Mesenchymal stem cell (in vitro differentiated cells and primary cell): ENCODE measurements around the gene GNG7.
A peak's percentile ranks its signal among the peaks of the same experiment; 100 is the strongest.

Source experiments
- DNase-seq: peaks from one replicate; pipeline ENCODE4 v3.0.0-alpha.2; 2013
- H2AFZ ChIP-seq: one replicate; pipeline ENCODE4 v1.6.1; 2013; ENCODE audit warnings: low read depth, mild to moderate bottlenecking, control low read depth, inconsistent platforms, low read length, moderate library complexity
- H2AK5ac ChIP-seq: 2 replicates; pipeline ENCODE4 v1.6.1; 2013; ENCODE audit warnings: low read length, moderate library complexity, mild to moderate bottlenecking, inconsistent platforms; ENCODE audit not compliant: severe bottlenecking
- H2BK120ac ChIP-seq: one replicate; pipeline ENCODE4 v1.6.1; 2013; ENCODE audit warnings: low read depth, mild to moderate bottlenecking, inconsistent platforms, low read length, moderate library complexity
- H2BK12ac ChIP-seq, 2 experiments: one replicate each; pipeline ENCODE4 v1.6.1; 2013; ENCODE audit warnings: inconsistent platforms in 2 of 2, low read length in 2 of 2, mild to moderate bottlenecking in 2 of 2, moderate library complexity in 2 of 2, control low read depth in 1 of 2
- H2BK15ac ChIP-seq: one replicate; pipeline ENCODE4 v1.6.1; 2013; ENCODE audit warnings: mild to moderate bottlenecking, low read depth, inconsistent platforms; ENCODE audit not compliant: poor library complexity, severe bottlenecking
- H2BK5ac ChIP-seq: 2 replicates; pipeline ENCODE4 v1.6.1; 2013; ENCODE audit warnings: low read depth, mild to moderate bottlenecking, low read length, control low read depth, inconsistent platforms; ENCODE audit not compliant: poor library complexity, severe bottlenecking
- H3K14ac ChIP-seq, 2 experiments: one replicate each; pipeline ENCODE4 v1.6.1; 2013; ENCODE audit warnings: inconsistent platforms in 2 of 2, low read length in 2 of 2, control low read depth in 1 of 2, mild to moderate bottlenecking in 1 of 2, moderate library complexity in 1 of 2
- H3K18ac ChIP-seq, 2 experiments: one replicate each; pipeline ENCODE4 v1.6.1; 2013; ENCODE audit warnings: inconsistent platforms in 2 of 2, low read length in 2 of 2, control low read depth in 1 of 2, low read depth in 1 of 2, mild to moderate bottlenecking in 1 of 2
- H3K23ac ChIP-seq, 2 experiments: one replicate each; pipeline ENCODE4 v1.6.1; 2013; ENCODE audit warnings: inconsistent platforms in 2 of 2, low read length in 2 of 2, mild to moderate bottlenecking in 2 of 2, moderate library complexity in 2 of 2, control low read depth in 1 of 2
- H3K27ac ChIP-seq: 2 replicates; pipeline ENCODE4 v1.5.1; 2013; ENCODE audit warnings: mild to moderate bottlenecking, moderate library complexity, low read length, control low read depth, inconsistent platforms; ENCODE audit not compliant: poor library complexity, severe bottlenecking
- H3K27me3 ChIP-seq, 2 experiments: 2 replicates each; pipeline versions ENCODE4 v1.6.1 to v1.7.0; 2013; ENCODE audit warnings: low read length in 2 of 2, mild to moderate bottlenecking in 2 of 2, moderate library complexity in 2 of 2, control low read depth in 1 of 2, inconsistent platforms in 1 of 2; ENCODE audit not compliant: control insufficient read depth in 1 of 2, insufficient read depth in 1 of 2
- H3K36me3 ChIP-seq, 2 experiments: 2 replicates each; pipeline versions ENCODE4 v1.6.1 to v1.7.0; 2013; ENCODE audit warnings: low read length in 2 of 2, control low read depth in 1 of 2, inconsistent platforms in 1 of 2, low read depth in 1 of 2, mild to moderate bottlenecking in 1 of 2; ENCODE audit not compliant: insufficient read depth in 2 of 2, control insufficient read depth in 1 of 2
- H3K4ac ChIP-seq, 2 experiments: one replicate each; pipeline ENCODE4 v1.6.1; 2013; ENCODE audit warnings: inconsistent platforms in 2 of 2, low read length in 2 of 2, mild to moderate bottlenecking in 2 of 2, moderate library complexity in 2 of 2, control low read depth in 1 of 2, low read depth in 1 of 2
- H3K4me1 ChIP-seq: 2 replicates; pipeline ENCODE4 v1.6.1; 2013; ENCODE audit warnings: low read depth, low read length, control low read depth; ENCODE audit not compliant: control insufficient read depth, insufficient read depth
- H3K4me2 ChIP-seq: 2 replicates; pipeline ENCODE4 v1.6.1; 2013; ENCODE audit warnings: low read length, mild to moderate bottlenecking, inconsistent platforms; ENCODE audit not compliant: poor library complexity, severe bottlenecking
- H3K4me3 ChIP-seq, 2 experiments: 2 replicates each; pipeline versions ENCODE4 v1.5.1 to v1.7.0; 2013; ENCODE audit warnings: low read length in 2 of 2, mild to moderate bottlenecking in 2 of 2, control low read depth in 1 of 2, low read depth in 1 of 2; ENCODE audit not compliant: insufficient read depth in 1 of 2
- H3K79me1 ChIP-seq: replicated peaks from 2 replicates; pipeline ENCODE4 v1.6.1; 2013; ENCODE audit warnings: mild to moderate bottlenecking, control low read depth, low read length, inconsistent platforms; ENCODE audit not compliant: poor library complexity, severe bottlenecking
- H3K9ac ChIP-seq: 2 replicates; pipeline ENCODE4 v1.7.0; 2013; ENCODE audit warnings: mild to moderate bottlenecking, low read length, moderate library complexity
- H3K9me3 ChIP-seq: 2 replicates; pipeline ENCODE4 v1.7.0; 2013; ENCODE audit warnings: mild to moderate bottlenecking, low read length; ENCODE audit not compliant: control insufficient read depth
- H4K8ac ChIP-seq: one replicate; pipeline ENCODE4 v1.6.1; 2013; ENCODE audit warnings: inconsistent platforms, mild to moderate bottlenecking, low read length, moderate library complexity
- H4K91ac ChIP-seq: one replicate; pipeline ENCODE4 v1.6.1; 2013; ENCODE audit warnings: mild to moderate bottlenecking, low read length, inconsistent platforms
- WGBS: methylation state at CpG from one replicate; pipeline ENCODE4 v1.1.7; 2013; ENCODE audit warnings: mixed read lengths; 5-methylcytosine and 5-hydroxymethylcytosine counted together

Gene GNG7

DNA sequence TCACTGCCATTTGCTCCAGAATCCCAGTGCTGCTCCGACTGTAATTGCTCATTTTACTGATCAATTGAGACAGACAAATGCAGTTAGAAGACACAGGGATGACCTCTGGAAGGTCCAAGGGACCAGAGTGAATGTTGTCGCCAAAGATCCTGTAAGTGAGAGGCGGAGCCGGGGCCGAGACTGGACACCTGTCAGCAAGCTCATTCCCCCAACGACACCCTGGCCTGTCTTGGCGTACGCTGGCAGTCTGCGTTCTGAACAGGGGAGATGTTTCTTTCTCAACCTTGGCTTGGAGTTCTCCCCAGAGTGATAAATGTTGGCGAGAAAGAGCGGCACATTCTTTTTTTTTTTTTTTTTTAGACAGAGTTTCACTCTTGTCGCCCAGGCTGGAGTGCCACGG lies 202.3 kb downstream of the GNG7 start:
- H2BK12ac ChIP-seq, result peak overlapping the region; percentile 32 to 38
- H2BK5ac ChIP-seq, result no peak overlapping the region
- no peak overlapping the region for H2BK15ac ChIP-seq
- no peak overlapping the region for H3K14ac ChIP-seq
- H3K4me1 ChIP-seq, result peaks cover 25% of the 10 kb centered on the region
- no peak overlapping the region for H3K9ac ChIP-seq
- H3K4me3 ChIP-seq, result no peak overlapping the region
- H3K4ac ChIP-seq, result no peak overlapping the region
- H2AK5ac ChIP-seq, result no peak overlapping the region
- H3K27ac ChIP-seq, result no peak overlapping the region
- H3K27me3 ChIP-seq, result no peaks in the 10 kb centered on the region
- no peak overlapping the region for H4K8ac ChIP-seq
- no peak overlapping the region for H4K91ac ChIP-seq
- 96% methylated on average over 13 of the region's 13 CpGs for WGBS
- H3K23ac ChIP-seq, result no peak overlapping the region
- H3K79me1 ChIP-seq, result no peaks in the 10 kb centered on the region
- H3K36me3 ChIP-seq, result no peaks in the 10 kb centered on the region
- no peak for DNase-seq
- no peak overlapping the region for H2BK120ac ChIP-seq
- H3K9me3 ChIP-seq, result no peaks in the 10 kb centered on the region
- H3K18ac ChIP-seq, result no peak overlapping the region
- H2AFZ ChIP-seq, result no peak overlapping the region
- no peak overlapping the region for H3K4me2 ChIP-seq

DNA sequence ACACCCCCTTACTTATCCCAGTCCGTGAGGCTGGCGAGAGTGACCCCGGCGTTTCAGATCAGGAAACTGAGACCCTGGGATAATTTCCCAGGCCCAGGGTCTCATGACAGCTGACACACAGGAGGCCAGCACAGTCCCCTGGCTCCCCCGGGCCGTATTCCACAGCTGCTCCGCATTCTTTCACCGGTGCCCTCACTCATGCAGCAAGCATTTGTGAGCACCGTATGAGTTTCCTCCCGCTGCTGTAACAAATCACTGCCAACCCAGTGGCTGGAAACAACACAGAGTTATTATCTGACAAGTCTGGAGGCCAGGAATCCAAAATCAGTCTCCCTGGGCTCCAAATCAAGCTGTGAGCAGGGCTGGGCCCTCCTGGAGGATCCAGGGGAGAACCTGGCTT lies 205.3 kb downstream of the GNG7 start:
- Histone ChIP-seq H2AK5ac (peak overlapping the region; percentile 18), H3K9me3 (no peaks in the 10 kb centered on the region), H3K4me2 (no peak overlapping the region), H3K4ac (peak overlapping the region in 1 of 2 experiments; percentile 24), H3K4me1 (peaks cover 30% of the 10 kb centered on the region), H3K27ac (no peak overlapping the region), H2BK120ac (no peak overlapping the region), H3K9ac (no peak overlapping the region), H4K8ac (no peak overlapping the region), H2AFZ (no peak overlapping the region), H3K36me3 (no peaks in the 10 kb centered on the region), H4K91ac (no peak overlapping the region), H2BK12ac (peak overlapping the region in 1 of 2 experiments; percentile 42), H3K4me3 (no peak overlapping the region), H3K27me3 (no peaks in the 10 kb centered on the region), H3K23ac (no peak overlapping the region), H2BK15ac (no peak overlapping the region), H2BK5ac (no peak overlapping the region), H3K18ac (no peak overlapping the region), H3K79me1 (no peaks in the 10 kb centered on the region), H3K14ac (no peak overlapping the region)
- DNase-seq, result no peak
- 62% methylated on average over 10 of the region's 10 CpGs for WGBS

DNA sequence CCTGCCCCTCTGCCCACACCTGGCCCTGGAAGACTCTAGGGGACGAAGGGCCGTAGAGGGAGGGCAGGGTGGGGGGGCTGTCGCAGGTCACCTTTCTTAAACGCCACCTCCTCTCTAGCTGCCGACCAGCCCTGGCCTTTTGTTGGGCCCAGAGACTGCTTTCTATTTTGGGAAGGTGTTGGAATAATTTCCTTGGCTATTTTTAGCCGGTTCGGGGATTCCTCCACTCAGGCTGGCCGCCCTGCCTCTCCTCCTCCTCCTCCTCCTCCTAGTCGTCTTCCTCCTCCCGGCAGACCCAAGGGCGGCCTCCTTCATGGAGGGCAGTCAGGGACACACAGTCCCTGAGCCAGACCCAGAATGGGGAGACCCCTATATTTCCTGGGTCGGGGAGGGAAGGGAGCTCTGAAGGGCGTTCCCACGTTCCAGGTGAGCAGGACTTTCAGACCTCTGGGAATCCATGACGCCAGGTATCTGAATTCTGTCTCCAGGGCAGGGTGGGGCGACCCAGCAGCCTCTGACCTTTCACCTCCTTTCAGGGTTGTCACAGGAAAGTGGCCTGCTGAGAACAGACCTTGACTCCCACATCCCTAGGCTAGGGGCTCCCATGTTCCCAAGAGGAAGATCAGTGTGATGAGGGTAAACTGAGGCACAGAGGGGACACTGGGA lies 206.7 kb downstream of the GNG7 start:
- no peak overlapping the region for H2AFZ ChIP-seq
- no peak overlapping the region for H4K91ac ChIP-seq
- H3K27me3 ChIP-seq, result no peaks in the 10 kb centered on the region
- H2BK15ac ChIP-seq, result peak overlapping the region; percentile 12
- peak overlapping the region; percentile 88 for H3K9ac ChIP-seq
- no peak overlapping the region for H3K23ac ChIP-seq
- peak; percentile 80 for DNase-seq
- H4K8ac ChIP-seq, result no peak overlapping the region
- H2BK12ac ChIP-seq, result peak overlapping the region in 1 of 2 experiments; percentile 80
- H3K4ac ChIP-seq, result peak overlapping the region in 1 of 2 experiments; percentile 63
- no peaks in the 10 kb centered on the region for H3K36me3 ChIP-seq
- H3K18ac ChIP-seq, result peak overlapping the region in 1 of 2 experiments; percentile 94
- no peaks in the 10 kb centered on the region for H3K9me3 ChIP-seq
- WGBS, result 46% methylated on average over 11 of the region's 16 CpGs
- no peak overlapping the region for H3K14ac ChIP-seq
- H2BK5ac ChIP-seq, result no peak overlapping the region
- H3K27ac ChIP-seq, result no peak overlapping the region
- peaks cover 37% of the 10 kb centered on the region for H3K4me1 ChIP-seq
- no peaks in the 10 kb centered on the region for H3K79me1 ChIP-seq
- peak overlapping the region; percentile 11 for H2AK5ac ChIP-seq
- H3K4me3 ChIP-seq, result peak overlapping the region in 1 of 2 experiments; percentile 82
- peak overlapping the region; percentile 78 for H2BK120ac ChIP-seq
- peak overlapping the region; percentile 78 for H3K4me2 ChIP-seq

DNA sequence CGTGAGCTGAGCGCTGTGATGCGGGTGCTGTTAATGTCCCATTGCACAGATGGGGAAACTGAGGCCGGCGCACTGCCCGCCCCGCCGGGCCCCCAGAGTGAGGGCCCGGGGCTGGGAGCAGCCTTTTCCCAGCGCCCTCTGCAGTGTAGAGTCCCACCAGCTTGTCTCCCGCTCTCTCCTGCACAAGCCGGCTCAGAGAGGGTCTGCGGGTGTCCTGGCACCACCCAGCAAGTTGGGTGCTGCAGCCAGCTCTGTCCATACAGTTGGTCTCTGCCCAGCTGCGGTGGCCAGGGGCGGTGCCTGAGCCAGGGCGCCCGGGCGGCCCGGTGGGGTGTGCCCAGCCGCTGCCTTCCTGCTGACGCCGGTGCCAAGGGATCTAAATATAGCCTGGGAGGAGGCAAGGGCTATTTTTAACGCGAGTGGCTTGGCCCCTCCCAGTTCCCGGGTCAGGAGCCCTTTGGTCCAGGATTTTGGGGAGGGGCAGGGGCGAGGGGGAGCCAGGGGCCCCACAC lies 207.3 kb downstream of the GNG7 start:
- Histone ChIP-seq H3K79me1 (no peaks in the 10 kb centered on the region), H3K23ac (peak overlapping the region in 1 of 2 experiments; percentile 75), H2BK5ac (no peak overlapping the region), H3K27me3 (no peaks in the 10 kb centered on the region), H3K9ac (peak overlapping the region; percentile 88), H2BK12ac (peak overlapping the region in 1 of 2 experiments; percentile 81), H2BK120ac (peak overlapping the region; percentile 78), H3K4ac (peak overlapping the region; percentile 53 to 79), H3K36me3 (no peaks in the 10 kb centered on the region), H3K18ac (peak overlapping the region; percentile 91 to 94), H3K14ac (peak overlapping the region in 1 of 2 experiments; percentile 90), H3K4me2 (peak overlapping the region; percentile 78), H2AFZ (peak overlapping the region; percentile 76), H3K27ac (no peak overlapping the region), H4K8ac (peak overlapping the region; percentile 93), H3K4me1 (peaks cover 38% of the 10 kb centered on the region), H2AK5ac (no peak overlapping the region), H4K91ac (peak overlapping the region; percentile 73), H2BK15ac (peak overlapping the region; percentile 44), H3K9me3 (no peaks in the 10 kb centered on the region), H3K4me3 (peak overlapping the region; percentile 56 to 82)
- WGBS, result 21% methylated on average over 26 of the region's 26 CpGs
- peak; percentile 88 for DNase-seq
